ENCODE results near the gene HSD17B8. TPM values are rescaled to one million over a fixed set of nuclear protein-coding genes. Genes with fewer than 3 reads are reported as not detected.

HSD17B8 gene
- total RNA-seq, 1 donor from 2014 or later = not detected

GRCh38 chr6:33185654-33186187 lies 18.7 kb upstream of the HSD17B8 start:
- H3K4me1 ChIP-seq = no peaks in the 10 kb centered on the region
- H3K4me3 ChIP-seq = no peak overlapping the region
- intact Hi-C loops (cut with DNase I) = no loop called here
- H3K36me3 ChIP-seq = no peaks in the 10 kb centered on the region
- DNase-seq (ENCODE audit: low spot score in 2 of 2) = no peak
- no peak for TF ChIP-seq CTCF (IDR thresholded peaks at IDR 0.05)
- H3K27ac ChIP-seq = no peak overlapping the region
- H3K27me3 ChIP-seq = no peaks in the 10 kb centered on the region
- no peaks in the 10 kb centered on the region for H3K9me3 ChIP-seq

GRCh38 chr6:33187809-33188208 lies 16.6 kb upstream of the HSD17B8 start:
- intact Hi-C loops (cut with DNase I) = no loop called here
- H3K36me3 ChIP-seq = no peaks in the 10 kb centered on the region
- H3K27ac ChIP-seq = no peak overlapping the region
- no peak overlapping the region for H3K4me3 ChIP-seq
- no peak for DNase-seq (ENCODE audit: low spot score in 2 of 2)
- H3K9me3 ChIP-seq = no peaks in the 10 kb centered on the region
- no peak for TF ChIP-seq CTCF (IDR thresholded peaks at IDR 0.05)
- peaks cover 7 to 9% of the 10 kb centered on the region in 2 donors for H3K4me1 ChIP-seq
- peaks cover 4% of the 10 kb centered on the region for H3K27me3 ChIP-seq

GRCh38 chr6:33189164-33189563 lies 15.3 kb upstream of the HSD17B8 start:
- H3K9me3 ChIP-seq = no peaks in the 10 kb centered on the region

GRCh38 chr6:33189625-33190448 lies 14.6 kb upstream of the HSD17B8 start:
- H3K9me3 ChIP-seq = no peaks in the 10 kb centered on the region
- no peak overlapping the region for H3K4me3 ChIP-seq
- H3K27me3 ChIP-seq = peaks cover 4% of the 10 kb centered on the region
- peaks cover 1 to 8% of the 10 kb centered on the region in 2 donors for H3K36me3 ChIP-seq
- no peak for DNase-seq (ENCODE audit: low spot score in 2 of 2)
- intact Hi-C loops (cut with DNase I) = no loop called here
- H3K4me1 ChIP-seq = peaks cover 11% of the 10 kb centered on the region in 2 donors
- no peak for TF ChIP-seq CTCF (IDR thresholded peaks at IDR 0.05)
- H3K27ac ChIP-seq = no peak overlapping the region

More at GRCh38 chr6:33189164-33189563, 15.3 kb upstream of the HSD17B8 start:
- DNase-seq (ENCODE audit: low spot score in 2 of 2) = no peak
- Histone ChIP-seq H3K27ac (no peak overlapping the region), H3K4me1 (peaks cover 11% of the 10 kb centered on the region in 2 donors), H3K4me3 (no peak overlapping the region), H3K36me3 (peaks cover 0 to 2% of the 10 kb centered on the region in 2 donors), H3K27me3 (peaks cover 4% of the 10 kb centered on the region)
- TF ChIP-seq CTCF (IDR thresholded peaks at IDR 0.05) = no peak
- intact Hi-C loops (cut with DNase I) = no loop called here

GRCh38 chr6:33190504-33191107 lies 13.8 kb upstream of the HSD17B8 start:
- Histone ChIP-seq H3K4me1 (peaks cover 11% of the 10 kb centered on the region in 2 donors), H3K27me3 (peaks cover 4% of the 10 kb centered on the region)
- TF ChIP-seq CTCF (IDR thresholded peaks at IDR 0.05) = no peak

More at GRCh38 chr6:33190504-33191107, 13.8 kb upstream of the HSD17B8 start:
- Histone ChIP-seq H3K36me3 (peaks cover 9 to 16% of the 10 kb centered on the region in 2 donors), H3K4me3 (no peak overlapping the region), H3K27ac (no peak overlapping the region), H3K9me3 (no peaks in the 10 kb centered on the region)
- no peak for DNase-seq (ENCODE audit: low spot score in 2 of 2)
- intact Hi-C loops (cut with DNase I) = no loop called here

Measured in ascending aorta (tissue), 2 donors.